Right hindlimb (tissue), 1 donor: ENCODE data around the gene GMDS.

ENCODE experiments used
- DNase-seq: peaks from one replicate; pipeline ENCODE4 v3.0.0-alpha.2; 2018

GMDS gene

DNA sequence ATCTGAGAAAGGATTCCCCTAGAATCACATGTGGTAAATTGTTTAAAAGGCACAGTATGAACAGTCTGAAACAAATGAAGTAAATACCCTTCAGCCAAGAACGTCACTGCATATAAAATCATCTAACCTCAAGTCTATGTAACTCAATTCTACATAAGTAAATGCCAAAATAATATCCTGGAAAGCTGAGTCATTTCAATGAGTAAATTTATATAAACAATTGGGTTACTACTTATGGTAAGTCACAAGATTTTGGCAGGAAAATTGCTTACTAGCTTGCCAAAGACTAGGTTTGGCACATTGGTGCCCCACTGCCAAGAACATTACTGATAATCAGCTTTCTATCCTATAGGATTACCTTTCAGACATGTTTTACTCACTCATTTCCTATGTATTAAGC lies 8.4 kb downstream of the GMDS start:
- DNase-seq = no peak

DNA sequence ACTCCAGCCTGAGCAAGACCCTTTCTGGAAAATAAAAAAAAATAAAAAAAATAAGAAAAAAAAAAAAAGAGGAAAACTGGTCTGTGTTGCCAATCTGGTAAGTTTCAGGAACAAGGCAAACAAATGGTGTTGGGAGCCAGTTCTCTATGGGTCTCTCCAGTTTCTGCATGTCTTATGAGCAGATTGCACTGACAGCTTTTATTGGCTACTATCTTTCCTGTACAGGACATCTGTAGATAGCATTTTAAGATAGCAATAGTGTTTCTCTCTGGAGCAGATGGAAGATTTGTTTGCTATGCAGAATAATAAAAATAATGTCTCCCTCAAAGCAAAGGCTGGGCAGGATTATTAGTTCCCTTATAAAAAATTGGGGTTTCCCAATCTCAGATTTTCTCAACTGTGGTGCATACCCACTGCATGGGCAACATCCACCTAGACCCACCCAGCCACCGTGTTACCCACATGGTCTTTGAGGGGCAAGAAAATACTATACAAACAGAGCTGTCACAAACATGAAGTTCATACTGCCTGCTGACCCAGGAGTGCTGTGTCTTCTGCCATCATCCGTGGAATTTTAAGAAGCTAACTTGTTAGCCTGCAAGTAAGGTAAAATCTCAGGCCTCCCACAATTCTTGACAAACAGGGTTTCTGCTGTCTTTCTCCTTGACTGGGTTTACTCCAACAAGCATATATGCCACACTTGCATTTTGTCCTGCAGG lies 9.5 kb downstream of the GMDS start:
- no peak for DNase-seq

DNA sequence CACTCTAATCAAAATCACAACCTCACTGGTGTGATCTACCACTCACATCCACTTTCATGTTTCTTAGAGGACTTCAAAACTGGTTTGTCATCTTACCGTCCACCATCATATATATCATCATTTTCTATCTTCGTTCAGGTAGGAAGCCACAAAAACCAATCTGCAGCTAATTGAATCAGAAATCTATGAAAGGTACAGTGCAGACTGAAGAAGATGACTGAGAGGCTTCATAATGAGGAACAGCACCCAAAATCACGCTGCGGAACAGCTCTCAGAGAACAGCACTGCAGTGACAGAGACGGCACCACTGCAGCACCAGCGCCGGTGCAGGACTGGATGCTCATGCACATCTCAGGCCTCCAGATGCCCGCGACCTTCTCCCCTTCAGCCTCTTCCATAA lies 13.0 kb downstream of the GMDS start:
- no peak for DNase-seq

DNA sequence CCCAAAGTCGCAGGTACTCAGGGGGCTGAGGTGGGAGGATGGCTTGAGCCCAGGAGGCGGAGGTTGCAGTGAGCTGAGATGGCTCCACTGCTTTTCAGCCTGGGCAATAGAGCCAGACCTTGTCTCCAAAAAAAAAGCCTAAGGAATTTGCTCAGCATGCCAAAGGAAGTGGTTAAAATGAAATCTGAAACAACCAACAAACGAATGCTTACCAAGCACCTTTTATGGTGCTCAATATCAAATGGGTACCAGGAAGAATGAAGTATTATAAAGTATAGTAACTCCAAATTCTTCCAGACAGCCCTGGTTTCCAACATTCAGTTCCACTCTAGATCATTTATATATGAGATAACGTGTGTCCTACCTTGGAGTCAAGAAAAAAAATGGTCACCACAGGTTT lies 14.0 kb downstream of the GMDS start:
- DNase-seq = no peak

DNA sequence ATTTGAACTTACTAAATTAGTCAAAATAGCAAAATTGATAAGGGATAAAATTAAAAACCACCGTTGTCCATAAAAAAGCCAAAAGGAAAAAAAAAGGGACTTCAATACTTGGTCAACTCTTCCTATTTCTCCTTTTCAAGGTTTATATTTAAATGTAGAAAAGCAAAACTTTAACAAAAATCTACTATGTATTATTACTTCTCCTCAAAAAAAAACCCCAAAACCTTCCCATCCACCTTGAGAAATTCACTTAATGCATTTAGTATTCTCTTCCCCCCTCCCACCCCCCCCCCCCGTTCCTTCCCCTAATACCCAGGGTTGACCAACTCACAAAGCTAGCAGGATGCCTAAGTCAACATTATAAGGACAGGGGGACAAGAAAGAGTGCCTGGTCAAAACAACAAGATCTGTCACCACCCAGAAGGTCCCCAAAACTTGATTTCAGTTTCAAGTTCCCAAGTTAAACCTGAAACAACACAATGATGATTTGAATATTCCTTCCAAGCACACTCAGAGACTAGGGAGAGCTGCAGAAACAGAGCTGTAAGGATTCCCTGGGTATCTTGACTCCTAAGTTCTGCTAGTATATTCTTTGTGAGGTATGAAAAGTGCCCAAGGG lies 14.6 kb downstream of the GMDS start:
- DNase-seq = no peak

DNA sequence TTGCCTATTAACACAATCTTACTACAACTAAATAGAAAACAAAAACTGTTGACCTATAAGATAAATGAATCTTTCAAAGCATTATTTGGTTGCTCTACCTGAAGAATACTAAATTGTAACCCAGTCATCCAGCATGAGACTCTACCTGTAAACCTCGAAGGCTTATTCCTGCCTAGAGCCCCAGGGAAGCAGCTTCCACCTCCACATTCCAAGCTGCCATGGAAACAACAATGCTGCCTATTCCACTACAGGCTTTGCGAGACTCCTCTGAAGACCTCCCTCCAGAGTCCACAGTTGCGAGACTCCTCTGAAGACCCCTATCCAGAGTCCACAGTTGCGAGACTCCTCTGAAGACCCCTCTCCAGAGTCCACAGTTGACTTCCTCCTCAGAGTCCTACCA lies 15.7 kb downstream of the GMDS start:
- no peak for DNase-seq

DNA sequence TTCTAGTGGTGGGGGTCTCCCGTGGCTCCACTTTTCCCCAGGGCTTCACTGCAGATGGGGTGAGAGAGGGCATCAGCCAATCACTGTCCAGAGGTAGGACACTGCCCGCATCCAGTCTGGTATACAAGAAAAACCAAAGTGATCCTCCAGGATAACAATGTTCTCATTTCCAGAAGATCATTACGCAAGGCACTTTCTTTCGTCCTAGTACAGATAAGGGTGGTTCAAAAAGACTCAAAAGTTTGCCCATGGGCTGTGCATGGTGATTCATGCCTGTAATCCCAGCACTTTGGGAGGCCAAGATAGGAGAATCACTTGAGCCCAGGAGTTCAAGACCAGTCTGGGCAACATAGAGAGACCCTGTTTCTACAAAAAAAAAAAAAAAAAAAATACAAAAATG lies 16.4 kb downstream of the GMDS start:
- DNase-seq = no peak

DNA sequence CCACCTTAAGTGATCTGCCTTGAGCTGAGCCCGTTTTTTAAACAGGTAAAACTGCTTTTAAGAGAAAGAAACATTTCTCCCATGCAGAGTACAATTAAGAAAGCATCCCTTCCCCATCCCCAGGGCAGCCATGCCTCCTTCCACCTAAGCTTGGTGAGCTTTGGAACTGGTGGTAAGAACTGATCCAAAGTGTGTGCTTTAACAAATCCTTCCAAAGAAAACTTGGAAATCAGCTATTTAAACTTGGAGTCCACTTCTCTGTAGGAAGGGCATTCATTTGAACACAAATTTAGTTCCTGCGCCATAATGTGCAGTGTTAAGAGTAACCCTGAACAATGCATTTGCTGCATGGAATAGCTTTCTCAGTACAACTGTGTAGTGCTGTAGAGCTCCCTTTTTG lies 17.0 kb downstream of the GMDS start:
- DNase-seq = no peak

DNA sequence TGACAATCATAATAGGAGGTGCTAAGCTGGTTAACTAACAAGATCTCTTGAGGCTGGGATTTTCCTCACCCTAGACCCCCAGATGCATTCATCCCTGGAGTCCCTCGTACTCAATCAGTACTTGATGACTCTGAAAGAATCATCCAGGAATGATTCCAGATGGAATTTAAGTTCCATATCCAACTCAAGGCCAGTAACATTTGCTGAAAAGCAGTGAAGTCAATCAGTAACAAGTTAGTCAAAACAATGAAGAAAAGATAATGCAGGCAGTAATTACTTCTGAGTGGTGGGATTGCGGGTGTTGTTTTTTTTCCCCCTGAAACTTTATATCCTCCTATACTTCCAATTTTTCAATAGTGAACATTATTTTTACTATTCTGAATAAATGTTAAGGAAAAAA lies 18.6 kb downstream of the GMDS start:
- DNase-seq = no peak

DNA sequence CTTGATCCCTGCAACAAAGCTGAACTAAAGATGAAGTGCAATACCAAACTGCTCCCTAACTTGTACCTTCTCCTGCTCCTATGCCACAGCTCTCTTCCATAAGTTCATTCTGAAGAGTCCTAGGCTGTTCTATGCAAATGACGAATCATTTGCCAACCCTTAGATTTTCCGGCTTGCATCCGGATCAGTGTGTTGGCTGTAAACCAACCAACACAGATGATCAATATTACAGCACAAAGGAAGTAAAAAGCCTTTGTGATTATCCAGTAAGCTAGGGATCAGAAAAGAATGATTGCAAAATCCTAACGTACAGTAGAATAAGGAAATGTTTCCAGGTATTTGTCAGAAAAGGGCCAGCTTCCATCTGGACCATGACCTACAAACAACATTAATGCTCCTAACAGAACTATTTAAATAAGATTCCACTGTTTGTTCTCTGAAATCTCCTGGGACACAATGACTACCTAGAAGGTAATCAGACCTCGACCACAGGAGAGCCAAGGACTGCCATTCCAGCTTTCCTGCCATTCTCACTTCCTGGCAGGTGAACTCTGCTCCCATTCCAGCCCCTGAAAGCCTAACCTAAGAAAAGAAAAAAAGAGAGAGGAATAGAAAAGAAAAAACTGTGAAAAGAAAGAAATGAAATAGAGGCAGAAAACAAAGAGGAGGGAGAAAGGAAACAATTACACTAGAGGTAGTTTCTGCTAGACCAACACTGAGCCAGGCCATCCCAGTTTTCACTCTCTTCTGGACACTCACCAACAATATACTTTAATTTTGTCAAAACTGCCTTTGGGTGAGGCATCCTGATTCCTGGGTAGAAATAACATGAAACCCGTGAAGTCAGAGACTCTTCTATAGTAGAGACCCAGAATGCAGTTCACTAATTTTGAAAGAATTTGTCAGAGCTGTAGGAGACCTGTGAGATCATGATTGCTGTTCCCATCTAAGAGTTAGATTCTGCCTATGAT lies 19.7 kb downstream of the GMDS start:
- DNase-seq = no peak

DNA sequence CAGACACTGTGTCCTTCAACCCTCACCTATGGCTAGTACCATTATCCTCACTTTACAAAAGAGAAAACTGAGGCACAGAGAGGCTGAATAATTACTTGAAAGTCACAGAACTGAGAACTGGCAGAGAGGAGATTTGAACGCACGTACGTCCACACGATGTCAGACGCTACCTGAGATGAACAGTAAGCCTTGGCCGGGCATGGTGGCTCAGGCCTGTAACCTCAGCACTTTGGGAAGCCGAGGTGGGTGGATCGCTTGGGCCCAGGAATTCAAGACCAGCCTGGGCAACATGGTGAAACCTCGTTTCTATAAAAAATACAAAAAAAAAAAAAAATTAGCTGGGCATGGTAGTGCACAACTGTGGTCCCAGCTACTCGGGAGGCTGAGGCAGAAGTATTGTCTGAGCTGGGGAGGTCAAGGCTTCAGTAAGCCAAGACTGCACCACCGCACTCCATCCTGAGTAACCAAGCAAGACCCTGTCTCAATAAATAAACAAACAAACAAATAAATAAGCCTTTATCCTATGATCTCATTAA lies 20.5 kb downstream of the GMDS start:
- no peak for DNase-seq

DNA sequence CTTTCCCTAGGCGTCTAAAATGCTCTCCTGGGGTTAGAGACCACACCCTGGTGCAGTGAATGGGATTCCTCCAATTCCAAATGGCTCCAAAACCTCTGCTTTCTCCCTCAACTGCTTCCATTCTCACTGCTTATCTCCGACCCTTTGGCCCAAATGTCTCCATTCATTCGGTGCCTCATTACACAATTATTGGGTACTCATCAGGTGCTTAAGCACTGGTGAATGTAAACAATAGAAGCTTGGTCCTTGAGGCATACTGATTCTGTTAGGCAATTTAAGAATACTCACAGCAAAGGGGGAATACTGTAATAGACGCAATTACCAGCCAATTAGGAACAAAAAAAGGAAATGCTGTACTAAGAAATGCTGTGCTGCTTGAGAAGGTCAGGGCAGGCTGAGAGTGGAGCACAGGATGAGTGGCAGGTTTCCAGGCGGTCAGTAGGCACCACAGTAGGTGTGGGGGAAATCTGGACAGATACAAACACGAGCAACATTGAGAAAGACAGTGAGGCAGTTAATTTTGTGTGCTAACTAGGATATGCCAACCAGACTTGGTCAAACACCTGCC lies 23.0 kb downstream of the GMDS start:
- DNase-seq = no peak

DNA sequence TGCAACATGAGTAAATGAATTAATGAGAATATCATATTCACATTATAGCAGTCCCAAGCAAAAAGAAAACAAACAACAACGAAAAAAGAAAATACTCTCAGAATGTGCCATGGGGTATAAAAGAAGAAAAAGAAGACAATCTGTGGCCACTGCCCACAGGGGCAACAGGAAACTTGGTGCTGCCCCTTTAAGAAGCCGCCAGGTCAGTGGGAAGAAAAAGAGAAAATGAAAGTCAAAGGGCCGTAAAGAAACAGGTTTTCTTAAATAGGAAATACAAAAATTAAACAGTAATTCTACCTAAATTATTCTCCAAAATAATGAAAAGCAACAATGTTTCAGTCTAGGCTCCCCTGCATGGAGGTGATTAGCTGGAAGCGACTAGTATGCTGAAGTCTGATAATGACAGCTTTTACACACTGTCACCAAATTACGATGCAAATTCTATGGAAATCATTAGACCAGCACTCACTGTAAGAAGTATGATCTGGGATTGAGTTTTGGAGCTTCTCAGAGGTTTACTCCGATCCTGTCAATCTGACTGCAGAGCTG lies 23.6 kb downstream of the GMDS start:
- no peak for DNase-seq

DNA sequence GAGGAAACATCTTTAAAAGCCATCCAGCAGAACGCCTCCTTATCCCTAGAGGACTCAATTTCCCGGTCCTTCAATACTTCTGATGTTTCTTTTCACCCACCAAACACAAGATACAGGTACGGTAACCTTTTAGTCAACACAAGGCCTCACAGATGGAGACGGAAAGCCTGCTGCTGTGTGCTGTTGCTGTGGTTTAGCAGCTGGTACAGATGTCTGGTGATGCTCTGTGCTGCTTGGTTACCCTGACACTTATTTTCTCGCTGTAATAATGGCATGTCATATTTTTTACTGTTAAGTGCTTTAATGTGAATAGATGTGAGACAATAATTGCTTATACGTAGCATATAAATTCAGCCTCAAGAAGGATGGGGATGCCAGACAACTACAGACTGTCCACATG lies 25.3 kb downstream of the GMDS start:
- DNase-seq = no peak

DNA sequence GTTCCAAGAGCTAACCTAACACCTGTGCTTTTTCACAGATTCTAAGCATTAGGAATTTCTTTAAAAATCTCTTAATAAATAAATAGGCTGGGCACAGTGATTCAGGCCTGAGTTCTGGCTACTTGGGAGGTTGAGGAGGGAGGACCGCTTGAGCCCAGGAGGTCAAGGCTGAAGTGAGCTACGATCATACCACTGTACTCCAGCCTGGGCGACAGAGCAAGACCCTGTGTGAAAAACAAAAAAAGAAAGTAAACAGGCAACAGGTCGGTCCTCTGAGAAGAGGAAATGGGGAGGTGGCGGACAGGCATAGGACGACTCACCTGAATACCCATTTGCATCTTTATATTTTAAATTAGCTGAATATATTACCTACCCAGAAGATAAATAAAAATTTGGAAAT lies 26.5 kb downstream of the GMDS start:
- DNase-seq = no peak

DNA sequence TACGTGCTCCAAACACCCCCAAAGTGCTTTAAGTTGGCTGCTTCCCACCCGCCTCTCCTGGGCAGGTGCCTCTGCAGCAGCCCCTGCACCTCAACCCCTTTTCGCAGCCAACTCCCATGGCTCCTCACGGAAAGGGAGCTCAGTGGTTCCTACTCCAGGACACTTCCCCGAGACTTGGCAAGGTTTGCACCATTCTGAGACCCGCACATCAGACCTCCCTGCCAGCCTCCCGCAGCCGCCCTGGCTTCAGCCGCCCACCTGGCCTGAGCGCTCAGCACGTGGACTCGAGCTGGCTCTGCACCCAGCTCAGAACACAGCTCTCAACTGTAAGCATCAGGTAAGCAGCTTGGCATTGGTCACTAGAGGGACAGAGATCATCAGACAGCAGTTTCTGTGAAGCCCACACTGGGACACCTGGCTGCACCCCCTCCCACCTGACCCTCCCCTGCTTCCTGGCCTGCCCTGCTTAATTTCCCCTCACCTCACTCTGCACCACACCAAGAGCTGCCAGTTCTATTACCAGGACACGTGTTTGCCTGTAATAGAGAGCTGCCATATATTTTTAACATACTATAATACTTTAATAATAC lies 28.5 kb downstream of the GMDS start:
- no peak for DNase-seq

DNA sequence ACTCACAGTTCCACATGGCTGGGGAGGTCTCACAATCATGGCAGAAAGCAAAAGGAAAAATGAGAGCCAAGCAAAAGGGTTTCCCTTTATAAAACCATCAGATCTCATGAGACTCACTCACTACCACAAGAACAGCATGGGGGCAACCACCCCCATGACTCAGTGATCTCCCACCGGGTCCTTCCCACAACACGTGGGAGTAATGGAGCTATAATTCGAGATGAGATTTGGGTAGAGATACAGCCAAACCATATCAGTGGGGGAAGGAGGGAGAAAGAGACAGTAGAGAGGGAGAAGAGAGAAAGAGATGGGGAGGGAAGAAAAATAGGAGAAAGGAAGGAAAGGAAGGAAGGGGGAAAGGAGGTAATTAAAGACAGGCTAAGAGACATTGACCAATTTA lies 30.1 kb downstream of the GMDS start:
- no peak for DNase-seq

DNA sequence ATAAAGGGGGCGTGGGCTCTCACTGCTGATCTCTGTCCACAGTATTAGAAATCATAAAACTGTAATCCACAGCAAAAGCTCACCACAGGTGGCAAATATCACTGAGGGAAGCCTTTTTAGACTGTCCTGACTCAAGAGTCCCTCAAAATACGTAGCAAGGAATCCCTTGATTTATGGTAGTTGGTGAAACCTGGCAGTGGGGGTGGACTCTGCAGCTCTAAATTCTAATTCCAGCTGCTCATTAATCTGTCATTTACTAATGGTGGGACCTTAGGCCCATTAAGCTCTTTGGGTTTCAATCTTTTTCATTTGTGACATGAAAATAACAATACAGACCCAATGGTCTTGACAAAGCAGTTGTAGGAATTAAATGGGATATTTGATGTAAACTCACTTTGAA lies 32.3 kb downstream of the GMDS start:
- DNase-seq = no peak

DNA sequence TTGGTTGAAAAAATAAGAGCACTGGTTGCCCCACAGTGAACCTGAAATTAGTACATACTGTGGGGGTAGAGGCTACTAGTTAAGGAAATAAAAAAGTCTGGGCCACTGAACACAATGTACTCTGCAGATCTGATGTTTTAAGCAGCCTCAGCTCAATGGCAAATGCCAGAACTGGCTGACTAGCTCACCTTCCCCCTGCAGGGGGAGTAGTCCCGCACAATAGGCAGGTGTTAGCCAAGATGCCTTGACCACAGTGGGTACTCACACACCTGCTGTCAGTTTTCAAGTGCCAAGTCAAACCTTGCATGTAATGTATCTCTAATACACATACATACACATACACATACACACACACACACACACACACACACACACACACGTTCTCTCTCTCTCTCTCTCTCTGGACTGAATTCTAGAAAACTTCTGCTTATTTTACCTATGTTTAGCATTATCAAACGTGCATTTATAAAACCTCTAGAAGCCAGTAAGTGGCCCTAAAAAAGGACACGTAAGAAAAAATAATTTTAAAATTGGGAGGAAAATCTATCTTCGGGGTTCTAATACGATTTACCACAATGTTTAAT lies 36.1 kb downstream of the GMDS start:
- no peak for DNase-seq

DNA sequence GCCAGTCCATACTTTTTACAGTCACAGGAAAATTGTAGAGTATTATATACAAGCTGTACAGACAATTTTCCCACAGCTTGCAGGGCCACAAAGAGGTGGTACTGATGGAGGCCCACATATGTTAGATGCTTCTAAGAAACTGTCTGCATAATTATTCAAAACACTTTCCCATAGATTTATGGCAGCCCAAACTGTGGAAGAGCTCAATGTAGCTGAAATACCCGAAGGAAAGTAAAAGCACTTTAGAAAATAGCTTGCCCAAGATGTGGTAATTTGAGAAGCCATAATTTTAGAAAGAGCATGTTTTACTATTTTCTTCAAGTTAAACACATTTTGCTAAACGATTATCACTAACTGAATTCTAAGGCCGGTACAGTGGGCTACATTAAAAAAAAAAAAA lies 36.9 kb downstream of the GMDS start:
- DNase-seq = no peak

DNA sequence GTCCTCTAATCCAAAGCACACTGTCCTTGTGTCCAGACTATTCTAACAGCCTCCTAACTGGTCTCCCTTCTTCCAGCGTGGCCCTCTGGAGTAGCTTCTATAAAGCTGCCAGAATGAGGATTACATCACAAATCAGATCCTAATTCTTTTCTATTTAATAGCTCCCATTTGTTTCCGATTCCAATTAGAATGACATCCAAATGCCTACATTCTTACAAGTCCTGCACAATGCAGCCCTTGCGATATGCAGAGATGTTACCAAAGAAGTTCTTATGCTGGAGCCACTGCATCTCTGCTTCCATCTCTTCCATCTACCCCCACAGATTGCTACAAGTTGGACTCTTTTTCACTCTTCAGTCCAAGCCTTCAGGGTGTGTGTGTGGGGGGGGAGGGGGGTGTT lies 40.0 kb downstream of the GMDS start:
- no peak for DNase-seq

DNA sequence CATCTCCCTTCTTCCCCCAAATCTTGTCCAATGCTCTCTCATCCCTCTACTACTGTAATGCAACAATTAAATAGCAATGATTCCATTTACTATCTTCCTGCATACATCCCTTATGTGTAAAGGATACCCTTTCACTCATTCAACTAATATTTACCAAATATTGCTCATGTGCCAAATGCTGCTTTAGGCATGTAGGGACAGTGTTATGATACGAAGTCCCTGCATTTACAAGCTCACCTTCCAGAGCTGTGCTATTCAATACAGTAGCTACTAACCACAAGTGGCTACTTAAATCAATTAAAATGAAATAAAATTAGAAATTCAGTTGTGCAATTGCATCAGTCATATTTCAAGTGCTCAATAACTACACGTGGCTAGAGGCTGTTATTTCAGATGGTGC lies 41.1 kb downstream of the GMDS start:
- no peak for DNase-seq
